ENCODE measurements around the gene SSB.

DNA sequence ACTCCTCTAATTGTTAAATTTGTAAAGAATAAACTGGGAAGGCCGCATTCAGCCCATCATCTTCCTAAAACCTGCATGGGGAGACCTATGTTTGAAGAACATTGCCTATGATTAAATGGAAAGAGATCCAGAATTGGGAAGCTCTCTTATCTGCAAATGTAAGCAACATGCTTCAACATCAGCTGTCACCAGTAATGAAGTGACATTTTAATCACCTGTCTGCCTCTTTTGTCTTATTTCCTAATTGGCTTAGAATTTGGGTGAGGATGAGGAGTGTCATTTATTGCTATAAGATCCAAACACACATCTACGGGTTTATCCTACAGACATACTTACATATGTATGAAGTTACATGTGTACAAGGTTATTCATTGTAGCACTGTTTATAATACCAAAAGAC lies 26.0 kb upstream of the SSB start:
- TF ChIP-seq, protein P1, sequence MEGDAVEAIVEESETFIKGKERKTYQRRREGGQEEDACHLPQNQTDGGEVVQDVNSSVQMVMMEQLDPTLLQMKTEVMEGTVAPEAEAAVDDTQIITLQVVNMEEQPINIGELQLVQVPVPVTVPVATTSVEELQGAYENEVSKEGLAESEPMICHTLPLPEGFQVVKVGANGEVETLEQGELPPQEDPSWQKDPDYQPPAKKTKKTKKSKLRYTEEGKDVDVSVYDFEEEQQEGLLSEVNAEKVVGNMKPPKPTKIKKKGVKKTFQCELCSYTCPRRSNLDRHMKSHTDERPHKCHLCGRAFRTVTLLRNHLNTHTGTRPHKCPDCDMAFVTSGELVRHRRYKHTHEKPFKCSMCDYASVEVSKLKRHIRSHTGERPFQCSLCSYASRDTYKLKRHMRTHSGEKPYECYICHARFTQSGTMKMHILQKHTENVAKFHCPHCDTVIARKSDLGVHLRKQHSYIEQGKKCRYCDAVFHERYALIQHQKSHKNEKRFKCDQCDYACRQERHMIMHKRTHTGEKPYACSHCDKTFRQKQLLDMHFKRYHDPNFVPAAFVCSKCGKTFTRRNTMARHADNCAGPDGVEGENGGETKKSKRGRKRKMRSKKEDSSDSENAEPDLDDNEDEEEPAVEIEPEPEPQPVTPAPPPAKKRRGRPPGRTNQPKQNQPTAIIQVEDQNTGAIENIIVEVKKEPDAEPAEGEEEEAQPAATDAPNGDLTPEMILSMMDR (IDR thresholded peaks at IDR 0.05; ENCODE audit: low read length): no peak
- no peak for TF ChIP-seq EZH2 (IDR thresholded peaks at IDR 0.05; ENCODE audit: borderline replicate concordance, low read length)
